ENCODE results near the gene GALR1. TPM values are rescaled to one million over a fixed set of nuclear protein-coding genes. Genes with fewer than 3 reads are reported as not detected.
A peak's percentile ranks its signal among the peaks of the same experiment; 100 is the strongest.

The GALR1 gene, protein sequence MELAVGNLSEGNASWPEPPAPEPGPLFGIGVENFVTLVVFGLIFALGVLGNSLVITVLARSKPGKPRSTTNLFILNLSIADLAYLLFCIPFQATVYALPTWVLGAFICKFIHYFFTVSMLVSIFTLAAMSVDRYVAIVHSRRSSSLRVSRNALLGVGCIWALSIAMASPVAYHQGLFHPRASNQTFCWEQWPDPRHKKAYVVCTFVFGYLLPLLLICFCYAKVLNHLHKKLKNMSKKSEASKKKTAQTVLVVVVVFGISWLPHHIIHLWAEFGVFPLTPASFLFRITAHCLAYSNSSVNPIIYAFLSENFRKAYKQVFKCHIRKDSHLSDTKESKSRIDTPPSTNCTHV
- 2.9 and 4.0 TPM in 2 replicates for total RNA-seq
- long read RNA-seq, partial matches to known transcripts, result 0 of 1 reads
- long read RNA-seq, other reads (novel, unspliced or antisense), result 1 of 1 reads

DNA sequence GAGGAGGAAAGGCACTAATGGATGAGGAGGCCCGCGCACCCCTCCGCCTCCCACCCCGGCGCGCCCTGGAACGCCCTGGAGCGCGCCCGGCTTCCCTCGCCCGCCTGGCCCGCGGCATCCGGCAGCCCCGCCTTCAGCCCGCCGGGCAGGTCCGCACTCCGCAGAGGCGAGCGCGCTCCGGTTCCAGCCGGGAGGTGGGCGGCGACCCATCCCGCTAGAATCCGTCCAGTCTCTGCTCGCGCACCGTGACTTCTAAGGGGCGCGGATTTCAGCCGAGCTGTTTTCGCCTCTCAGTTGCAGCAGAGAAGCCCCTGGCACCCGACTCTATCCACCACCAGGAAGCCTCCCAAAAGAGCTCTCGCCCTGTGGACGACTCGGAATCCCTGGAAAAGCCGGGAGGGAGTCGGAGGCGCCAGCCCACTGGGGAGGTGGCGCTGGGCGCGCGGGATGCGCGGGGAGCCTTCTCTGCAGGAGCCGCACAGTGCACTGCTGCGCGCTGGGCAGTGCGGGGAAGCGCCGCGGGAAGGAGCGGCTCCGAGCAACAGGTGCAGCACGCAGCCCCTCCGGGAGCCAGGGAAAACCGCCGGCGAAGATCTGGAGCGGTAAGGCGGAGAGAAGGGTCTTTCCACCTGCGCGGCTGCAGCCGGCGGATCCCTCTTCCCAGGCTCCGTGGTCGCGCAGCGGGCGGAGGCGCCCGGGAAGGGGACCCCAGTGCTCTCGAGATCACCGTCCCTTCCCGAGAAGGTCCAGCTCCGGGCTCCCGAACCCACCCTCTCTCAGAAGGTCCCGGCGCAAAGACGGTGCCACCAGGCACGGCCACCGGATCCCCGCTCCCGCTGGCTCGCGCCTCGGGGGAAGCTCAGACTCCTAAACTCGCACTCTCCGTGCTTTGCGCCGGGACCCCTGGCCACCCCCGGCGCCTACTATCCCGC is at the start of gene GALR1:
Gene GALR1, plus strand, starts transcription at position 280 of the 932 bp plus-strand sequence. CDS start 701 bp downstream, outside the sequence.
- DNase-seq (ENCODE audit: low spot score, unreplicated experiment), result peak; percentile 25
- TF ChIP-seq, protein P1, sequence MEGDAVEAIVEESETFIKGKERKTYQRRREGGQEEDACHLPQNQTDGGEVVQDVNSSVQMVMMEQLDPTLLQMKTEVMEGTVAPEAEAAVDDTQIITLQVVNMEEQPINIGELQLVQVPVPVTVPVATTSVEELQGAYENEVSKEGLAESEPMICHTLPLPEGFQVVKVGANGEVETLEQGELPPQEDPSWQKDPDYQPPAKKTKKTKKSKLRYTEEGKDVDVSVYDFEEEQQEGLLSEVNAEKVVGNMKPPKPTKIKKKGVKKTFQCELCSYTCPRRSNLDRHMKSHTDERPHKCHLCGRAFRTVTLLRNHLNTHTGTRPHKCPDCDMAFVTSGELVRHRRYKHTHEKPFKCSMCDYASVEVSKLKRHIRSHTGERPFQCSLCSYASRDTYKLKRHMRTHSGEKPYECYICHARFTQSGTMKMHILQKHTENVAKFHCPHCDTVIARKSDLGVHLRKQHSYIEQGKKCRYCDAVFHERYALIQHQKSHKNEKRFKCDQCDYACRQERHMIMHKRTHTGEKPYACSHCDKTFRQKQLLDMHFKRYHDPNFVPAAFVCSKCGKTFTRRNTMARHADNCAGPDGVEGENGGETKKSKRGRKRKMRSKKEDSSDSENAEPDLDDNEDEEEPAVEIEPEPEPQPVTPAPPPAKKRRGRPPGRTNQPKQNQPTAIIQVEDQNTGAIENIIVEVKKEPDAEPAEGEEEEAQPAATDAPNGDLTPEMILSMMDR (IDR thresholded peaks at IDR 0.05; ENCODE audit: unreplicated experiment), result no peak
- peak within 1 kb of the TSS; percentile 73 for H3K27ac Mint-ChIP-seq
- H3K4me1 Mint-ChIP-seq (ENCODE audit: low read depth), result peaks cover 6% of the 10 kb centered on the region
- H3K9me3 Mint-ChIP-seq (ENCODE audit: low read depth), result no peaks in the 10 kb centered on the region
- peaks cover 84% of the 10 kb centered on the region for H3K27me3 Mint-ChIP-seq
- H3K4me3 Mint-ChIP-seq (ENCODE audit: low read depth), result peak within 1 kb of the TSS; percentile 78
- H3K36me3 Mint-ChIP-seq (ENCODE audit: insufficient read depth), result peaks cover 1% of the 10 kb centered on the region

DNA sequence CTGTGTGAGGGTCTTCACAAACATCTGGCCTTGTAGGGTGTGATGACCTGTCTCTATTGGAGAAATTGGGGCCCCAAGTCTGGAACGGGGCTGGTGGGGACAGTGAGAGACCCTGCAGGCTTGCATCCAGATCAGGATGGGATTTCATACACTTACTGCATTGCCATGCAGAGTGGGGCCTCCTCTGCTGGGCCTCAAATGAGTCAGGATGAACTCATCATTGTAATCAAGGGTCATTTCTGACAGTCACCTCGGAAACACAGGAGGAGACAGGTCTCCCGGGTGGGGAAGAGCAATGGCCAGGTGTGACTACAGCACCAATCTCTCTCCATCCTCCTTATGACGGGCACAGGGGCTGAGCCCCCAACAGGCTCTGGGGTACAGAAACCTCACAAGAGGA is 48.1 kb upstream of the GALR1 start:
- TF ChIP-seq, protein P1 (IDR thresholded peaks at IDR 0.05; ENCODE audit: unreplicated experiment), result no peak
- H3K9me3 Mint-ChIP-seq (ENCODE audit: low read depth), result no peaks in the 10 kb centered on the region
- H3K4me1 Mint-ChIP-seq (ENCODE audit: low read depth), result no peaks in the 10 kb centered on the region
- no peak overlapping the region for H3K27ac Mint-ChIP-seq
- H3K4me3 Mint-ChIP-seq (ENCODE audit: low read depth), result no peak overlapping the region
- no peaks in the 10 kb centered on the region for H3K36me3 Mint-ChIP-seq (ENCODE audit: insufficient read depth)
- peaks cover 7% of the 10 kb centered on the region for H3K27me3 Mint-ChIP-seq
- no peak for DNase-seq (ENCODE audit: low spot score, unreplicated experiment)

DNA sequence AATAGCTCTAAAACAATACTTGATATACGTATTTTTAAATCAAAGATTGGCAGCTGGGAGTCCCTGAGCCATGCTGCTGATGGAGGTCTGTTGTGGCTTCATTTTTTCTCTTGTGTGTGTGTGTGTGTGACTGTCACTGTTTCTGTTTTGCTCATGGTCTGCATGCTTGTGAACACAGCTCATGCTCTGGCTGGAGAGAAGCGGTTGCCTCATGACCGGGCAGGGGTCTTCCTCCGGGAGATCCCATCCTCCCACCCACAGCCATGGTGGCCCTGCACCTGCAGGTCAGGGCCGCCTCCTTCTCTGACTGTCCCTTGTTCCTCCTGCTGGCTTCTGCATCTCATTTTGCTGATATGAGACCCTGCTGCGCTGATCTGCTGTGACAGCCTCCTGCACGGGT is 47.3 kb upstream of the GALR1 start:
- Mint-ChIP-seq H3K9me3 (ENCODE audit: low read depth) (no peaks in the 10 kb centered on the region), H3K36me3 (ENCODE audit: insufficient read depth) (no peaks in the 10 kb centered on the region), H3K27me3 (peaks cover 7% of the 10 kb centered on the region), H3K27ac (no peak overlapping the region), H3K4me1 (ENCODE audit: low read depth) (no peaks in the 10 kb centered on the region), H3K4me3 (ENCODE audit: low read depth) (no peak overlapping the region)
- no peak for DNase-seq (ENCODE audit: low spot score, unreplicated experiment)
- TF ChIP-seq, protein P1 (IDR thresholded peaks at IDR 0.05; ENCODE audit: unreplicated experiment), result no peak

DNA sequence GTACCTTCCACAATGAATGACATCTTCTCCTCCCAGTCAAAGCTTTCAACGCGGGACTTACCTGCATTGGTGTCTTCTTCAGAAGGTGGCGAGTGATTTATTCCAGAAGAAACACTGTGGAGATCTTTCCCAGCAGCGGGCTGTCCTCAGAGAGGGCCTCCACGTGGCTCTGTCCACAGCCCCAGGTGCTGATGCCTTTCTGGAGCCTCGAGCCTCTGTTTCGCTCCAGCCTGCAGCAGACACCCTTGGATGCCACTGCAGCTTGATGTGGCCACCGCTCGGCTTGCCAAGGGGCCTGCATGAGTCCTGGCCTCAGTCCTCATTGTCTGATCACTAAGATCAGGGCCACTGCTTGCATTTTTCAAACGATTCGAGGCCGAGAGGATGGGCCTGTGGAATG is 46.6 kb upstream of the GALR1 start:
- Mint-ChIP-seq H3K27ac (no peak overlapping the region), H3K4me1 (ENCODE audit: low read depth) (no peaks in the 10 kb centered on the region), H3K36me3 (ENCODE audit: insufficient read depth) (no peaks in the 10 kb centered on the region), H3K9me3 (ENCODE audit: low read depth) (no peaks in the 10 kb centered on the region), H3K27me3 (peaks cover 7% of the 10 kb centered on the region), H3K4me3 (ENCODE audit: low read depth) (no peak overlapping the region)
- no peak for DNase-seq (ENCODE audit: low spot score, unreplicated experiment)
- TF ChIP-seq, protein P1 (IDR thresholded peaks at IDR 0.05; ENCODE audit: unreplicated experiment), result no peak

DNA sequence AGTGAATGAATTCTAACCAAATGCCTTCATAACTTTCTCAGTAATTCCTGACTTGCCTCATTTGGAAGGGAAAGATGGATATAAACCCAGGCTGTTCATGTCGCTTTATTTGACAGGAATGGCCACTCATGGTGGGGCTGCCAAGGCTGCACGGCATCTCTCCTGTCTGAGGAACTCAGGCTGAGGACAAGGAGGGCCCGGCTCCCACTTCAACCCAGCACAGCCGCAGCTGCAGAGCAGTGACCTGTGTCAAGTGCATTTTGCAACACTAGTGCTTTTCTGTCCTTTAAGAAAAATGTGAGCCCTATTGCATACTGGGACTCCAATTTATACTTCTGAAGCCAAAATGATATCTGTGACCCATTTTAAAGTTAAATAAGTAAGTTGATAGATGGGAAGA is 45.8 kb upstream of the GALR1 start:
- Mint-ChIP-seq H3K9me3 (ENCODE audit: low read depth) (no peaks in the 10 kb centered on the region), H3K27me3 (peaks cover 7% of the 10 kb centered on the region), H3K27ac (no peak overlapping the region), H3K36me3 (ENCODE audit: insufficient read depth) (no peaks in the 10 kb centered on the region), H3K4me3 (ENCODE audit: low read depth) (no peak overlapping the region), H3K4me1 (ENCODE audit: low read depth) (no peaks in the 10 kb centered on the region)
- no peak for DNase-seq (ENCODE audit: low spot score, unreplicated experiment)
- TF ChIP-seq, protein P1 (IDR thresholded peaks at IDR 0.05; ENCODE audit: unreplicated experiment), result no peak

All from progenitor cell of endocrine pancreas (in vitro differentiated cells).